SK-N-MC (cell line): ENCODE data around the gene LAMC2.

ENCODE experiments used
- DNase-seq: peaks from one replicate; pipeline ENCODE4 v3.0.0-alpha.2; 2011; ENCODE audit warnings: low read depth, low spot score
- H3K27ac ChIP-seq: fragments of 200-600 bp; sonication (generic); 2 replicates; pipeline ENCODE4 v1.5.1; 2016; ENCODE audit warnings: mixed run types
- H3K36me3 ChIP-seq: fragments of 200-600 bp; sonication (generic); 2 replicates; pipeline ENCODE4 v1.6.1; 2017; ENCODE audit warnings: antibody characterized with exemption, low read length, mixed read lengths; ENCODE audit not compliant: insufficient read depth
- H3K4me3 ChIP-seq: fragments of 200-600 bp; sonication (generic); 2 replicates; pipeline ENCODE4 v1.5.1; 2016
- H3K9ac ChIP-seq: fragments of 200-600 bp; sonication (generic); 2 replicates; pipeline ENCODE4 v1.8.0; 2017; ENCODE audit warnings: mixed run types, mixed read lengths; ENCODE audit not compliant: insufficient read length
- H3K9me3 ChIP-seq: fragments of 200-600 bp; sonication (generic); 2 replicates; pipeline ENCODE4 v1.6.1; 2017; ENCODE audit warnings: low read depth, mild to moderate bottlenecking, antibody characterized with exemption, low read length, moderate library complexity, mixed read lengths
- EZH2 ChIP-seq: fragments of 200-600 bp; sonication (generic); IDR thresholded peaks from one replicate; pipeline ENCODE4 v1.6.1; 2017; ENCODE audit warnings: antibody characterized with exemption
- FOXP2 ChIP-seq: optimal IDR thresholded peaks from 2 replicates; pipeline ENCODE3; 2011; ENCODE audit warnings: mild to moderate bottlenecking, moderate library complexity; ENCODE audit not compliant: insufficient read depth; ENCODE audit errors: extremely low read length, control extremely low read depth
- POLR2AphosphoS5 ChIP-seq: IDR thresholded peaks from 2 replicates; pipeline ENCODE4 v1.6.1; 2012; ENCODE audit warnings: mild to moderate bottlenecking, low read depth, low read length, borderline replicate concordance

LAMC2 gene

GRCh38 chr1:183209533-183210158, 23.6 kb downstream of the LAMC2 start:
- no peak for DNase-seq
- Histone ChIP-seq H3K4me3 (no peak overlapping the region), H3K9ac (no peak overlapping the region), H3K36me3 (no peaks in the 10 kb centered on the region), H3K27ac (no peak overlapping the region), H3K9me3 (no peaks in the 10 kb centered on the region)
- TF ChIP-seq EZH2 (no peak), FOXP2 (no peak), POLR2AphosphoS5 (no peak)

- Histone ChIP-seq H3K36me3 (no peaks in the 10 kb centered on the region), H3K27ac (no peak overlapping the region), H3K9ac (no peak overlapping the region), H3K4me3 (no peak overlapping the region), H3K9me3 (no peaks in the 10 kb centered on the region)
- no peak for DNase-seq
- TF ChIP-seq EZH2 (no peak), FOXP2 (no peak), POLR2AphosphoS5 (no peak)
Observed at GRCh38 chr1:183210681-183211080, 24.6 kb downstream of the LAMC2 start.

GRCh38 chr1:183212870-183213269, 26.8 kb downstream of the LAMC2 start:
- TF ChIP-seq EZH2 = no peak
- no peak for DNase-seq
- Histone ChIP-seq H3K9ac (no peak overlapping the region), H3K9me3 (no peaks in the 10 kb centered on the region), H3K36me3 (no peaks in the 10 kb centered on the region), H3K27ac (no peak overlapping the region), H3K4me3 (no peak overlapping the region)

- Histone ChIP-seq H3K4me3 (no peak overlapping the region), H3K9ac (no peak overlapping the region), H3K9me3 (no peaks in the 10 kb centered on the region), H3K36me3 (no peaks in the 10 kb centered on the region), H3K27ac (no peak overlapping the region)
- TF ChIP-seq EZH2 = no peak
- no peak for TF ChIP-seq FOXP2
- no peak for TF ChIP-seq POLR2AphosphoS5
- DNase-seq = no peak
Observed at GRCh38 chr1:183214021-183214970, 28.2 kb downstream of the LAMC2 start.

GRCh38 chr1:183215076-183215720, 29.1 kb downstream of the LAMC2 start:
- Histone ChIP-seq H3K27ac (no peak overlapping the region), H3K4me3 (no peak overlapping the region), H3K9ac (no peak overlapping the region), H3K36me3 (no peaks in the 10 kb centered on the region), H3K9me3 (no peaks in the 10 kb centered on the region)
- no peak for DNase-seq
- TF ChIP-seq FOXP2 (no peak), POLR2AphosphoS5 (no peak), EZH2 (no peak)

GRCh38 chr1:183215936-183216335, 29.9 kb downstream of the LAMC2 start:
- no peak overlapping the region for H3K9ac ChIP-seq
- H3K4me3 ChIP-seq = no peak overlapping the region
- no peak for DNase-seq
- no peaks in the 10 kb centered on the region for H3K36me3 ChIP-seq
- H3K9me3 ChIP-seq = no peaks in the 10 kb centered on the region
- TF ChIP-seq FOXP2 = no peak
- TF ChIP-seq POLR2AphosphoS5 = no peak
- TF ChIP-seq EZH2 = no peak
- no peak overlapping the region for H3K27ac ChIP-seq

- H3K9ac ChIP-seq = no peak overlapping the region
- H3K36me3 ChIP-seq = no peaks in the 10 kb centered on the region
- H3K27ac ChIP-seq = no peak overlapping the region
- no peaks in the 10 kb centered on the region for H3K9me3 ChIP-seq
- DNase-seq = no peak
- H3K4me3 ChIP-seq = no peak overlapping the region
- no peak for TF ChIP-seq FOXP2
- no peak for TF ChIP-seq EZH2
Observed at GRCh38 chr1:183218027-183218618, 32.1 kb downstream of the LAMC2 start.

- Histone ChIP-seq H3K9me3 (no peaks in the 10 kb centered on the region), H3K27ac (no peak overlapping the region), H3K9ac (no peak overlapping the region), H3K36me3 (no peaks in the 10 kb centered on the region), H3K4me3 (no peak overlapping the region)
- TF ChIP-seq EZH2 = no peak
- no peak for TF ChIP-seq FOXP2
- TF ChIP-seq POLR2AphosphoS5 = no peak
- no peak for DNase-seq
Observed at GRCh38 chr1:183218971-183219615, 33.0 kb downstream of the LAMC2 start.
